NCI-H226 (cell line): ENCODE measurements around the gene LARGE1.

Source experiments
- DNase-seq: peaks from one replicate; pipeline ENCODE4 v3.0.0-alpha.2; 2015

LARGE1 gene

DNA sequence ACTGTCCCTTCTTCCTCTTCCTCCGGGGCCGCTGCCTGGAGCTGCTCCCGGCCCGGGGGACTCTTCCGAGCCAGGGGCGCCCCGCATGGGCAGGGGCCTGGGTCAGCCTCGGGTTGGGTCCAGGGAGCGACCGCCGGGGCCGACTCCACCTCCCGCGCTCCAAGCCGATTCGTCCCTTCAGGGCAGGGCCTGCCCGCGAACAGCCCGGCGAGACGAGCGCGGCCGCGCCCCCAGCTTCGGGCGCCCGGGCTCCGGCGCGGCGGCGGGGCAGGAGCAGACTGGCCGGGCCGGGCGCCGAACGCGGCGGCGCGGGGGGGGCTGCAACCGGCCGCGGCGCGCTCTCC, at the start of gene LARGE1:
Gene LARGE1, minus strand, starts transcription at position 280 of the 344 bp plus-strand sequence.
- no peak for DNase-seq

DNA sequence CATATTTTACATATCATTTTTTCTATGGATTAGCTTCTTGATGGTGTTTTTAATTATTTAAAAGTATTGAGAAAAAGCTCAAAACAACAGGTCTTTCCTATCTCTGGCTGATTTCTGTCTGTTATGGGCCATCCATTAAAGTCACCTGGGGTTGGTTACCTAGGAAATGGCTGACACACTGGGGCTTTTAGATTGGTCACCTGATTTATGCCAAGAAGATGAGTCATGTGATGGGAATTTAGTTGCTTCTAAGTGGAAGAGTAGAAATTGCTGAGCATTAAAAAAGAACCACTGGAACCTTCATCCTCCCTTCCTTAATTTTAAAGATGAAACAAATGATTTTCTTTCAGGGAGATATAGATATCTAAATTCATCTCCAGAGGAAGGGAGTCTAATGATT, 48.8 kb upstream of the LARGE1 start:
- DNase-seq = peak; percentile 5

DNA sequence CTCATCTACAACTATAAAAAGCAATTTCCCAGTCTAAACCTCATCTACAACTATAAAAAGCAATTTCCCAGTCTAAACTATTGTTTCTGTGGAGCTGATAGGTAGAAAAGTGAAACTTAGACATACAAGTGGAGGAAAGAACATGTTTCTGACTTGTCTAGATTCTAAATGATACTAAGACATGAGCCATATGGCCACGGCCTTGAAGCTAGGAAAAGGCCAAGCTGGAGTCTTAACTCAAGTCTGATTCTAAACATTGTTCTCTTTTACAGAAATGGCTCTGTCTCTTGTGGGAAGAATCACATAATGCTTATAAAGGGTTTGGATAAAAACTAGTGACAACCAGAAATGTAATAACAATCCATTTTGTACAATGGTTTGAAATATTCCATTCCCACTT, 43.8 kb upstream of the LARGE1 start:
- no peak for DNase-seq

DNA sequence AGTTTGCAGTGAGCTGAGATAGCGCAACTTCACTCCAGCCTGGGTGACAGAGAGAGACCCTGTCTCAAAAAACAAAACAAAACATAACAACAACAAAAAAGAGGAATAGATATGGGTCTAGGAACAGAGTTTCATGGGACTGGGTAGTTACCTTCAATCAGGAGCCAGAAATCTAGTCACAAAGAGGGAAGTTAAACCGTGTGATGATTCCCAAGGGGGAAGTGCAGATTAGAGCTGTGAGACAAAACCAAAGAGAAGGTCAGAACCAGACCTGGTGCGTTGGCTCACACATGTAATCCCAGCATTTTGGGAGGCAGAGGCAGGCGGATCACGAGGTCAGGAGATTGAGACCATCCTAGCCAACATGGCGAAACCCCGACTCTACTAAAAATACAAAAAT, 42.1 kb upstream of the LARGE1 start:
- no peak for DNase-seq

DNA sequence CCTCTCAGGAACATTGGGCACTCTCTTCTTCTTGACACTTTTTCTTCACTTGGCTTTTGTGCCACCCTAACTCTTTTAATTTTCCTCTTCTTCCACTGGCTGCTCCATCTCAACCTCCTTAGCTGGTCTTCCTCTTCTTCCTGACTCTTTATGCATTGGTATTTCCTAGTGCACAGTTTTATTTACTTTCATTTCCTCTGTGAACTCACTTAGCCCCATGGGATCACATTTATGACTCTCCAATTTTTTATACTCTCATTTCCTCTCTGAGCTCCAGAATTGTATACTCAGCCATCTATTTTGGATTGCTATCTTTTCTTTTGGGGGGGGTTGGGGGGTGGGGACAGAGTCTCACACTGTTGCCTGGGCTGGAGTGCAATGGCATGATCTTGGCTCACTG, 38.5 kb upstream of the LARGE1 start:
- DNase-seq = no peak

DNA sequence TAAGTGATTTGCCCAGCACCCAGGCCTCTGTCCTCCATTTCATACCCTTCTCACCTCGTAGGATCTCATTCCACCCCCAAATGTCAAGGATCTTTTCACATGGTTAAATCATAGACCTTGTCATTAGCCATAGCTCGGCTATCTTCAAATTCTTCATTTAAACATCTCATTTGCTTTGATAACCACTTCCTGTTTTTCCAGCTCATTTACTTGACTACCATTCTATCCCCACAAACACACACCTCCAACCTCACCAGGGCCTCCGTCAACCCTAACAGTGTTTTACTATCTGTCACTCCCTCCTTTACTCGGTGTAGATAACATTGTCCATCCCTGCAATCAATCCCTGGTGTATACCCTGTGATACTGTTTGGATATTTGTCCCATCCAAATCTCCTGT, 36.8 kb upstream of the LARGE1 start:
- no peak for DNase-seq

DNA sequence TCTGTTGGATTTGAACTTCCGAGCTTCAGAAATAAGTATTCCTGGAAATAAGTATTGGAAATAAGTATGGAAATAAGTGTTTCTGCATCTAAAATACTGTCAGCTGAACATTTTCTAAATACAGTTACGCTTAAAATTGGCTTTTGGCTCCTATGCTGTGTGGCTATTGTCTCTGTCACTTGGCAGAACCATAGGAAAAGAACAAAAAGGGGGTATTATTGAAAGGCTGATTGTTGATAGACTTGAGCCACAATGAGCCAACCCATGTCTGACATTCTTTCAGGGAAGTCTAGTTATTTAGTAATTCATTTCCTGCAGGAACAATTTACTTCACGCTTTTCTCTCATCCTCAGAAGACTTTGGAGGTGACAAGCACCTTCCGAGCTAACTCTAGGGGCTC, 32.5 kb upstream of the LARGE1 start:
- DNase-seq = no peak

DNA sequence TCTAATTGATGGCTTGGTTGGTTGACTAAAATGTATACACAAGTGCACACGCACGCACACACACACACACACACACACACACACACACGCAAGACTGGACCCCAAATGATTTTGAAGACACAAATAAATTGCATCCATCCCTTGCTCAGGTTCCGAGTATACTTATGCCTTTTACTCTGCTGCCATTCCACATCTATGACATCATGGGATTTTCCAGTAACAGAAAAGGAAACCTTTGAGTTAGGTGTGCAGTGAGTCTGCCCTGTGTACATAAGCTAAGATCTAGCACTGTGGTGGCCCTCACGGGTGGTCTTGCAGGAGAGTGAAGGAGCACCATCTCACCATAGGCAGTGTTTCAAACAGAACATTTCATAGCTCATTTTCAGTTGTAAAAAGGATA, 20.5 kb upstream of the LARGE1 start:
- DNase-seq = no peak

DNA sequence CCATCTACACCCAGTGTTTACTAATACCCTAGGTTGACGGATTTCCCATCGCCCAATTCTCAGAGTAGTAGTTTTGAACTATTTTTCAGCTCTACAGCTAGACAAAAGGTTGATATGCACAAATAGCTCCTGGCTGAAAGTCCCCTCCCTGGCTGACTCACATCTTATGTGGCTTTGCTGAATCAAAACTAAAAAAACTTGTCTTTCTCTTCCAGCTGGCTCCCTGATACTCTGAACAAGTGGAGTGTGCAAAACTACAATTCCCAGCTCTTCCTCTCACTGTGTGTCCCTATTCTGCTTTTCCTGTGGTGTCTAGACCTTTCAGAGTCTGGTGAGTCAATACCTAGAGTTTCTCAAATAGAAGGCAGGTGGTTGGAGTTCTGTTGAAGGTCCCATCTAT, 12.7 kb upstream of the LARGE1 start:
- DNase-seq = no peak

DNA sequence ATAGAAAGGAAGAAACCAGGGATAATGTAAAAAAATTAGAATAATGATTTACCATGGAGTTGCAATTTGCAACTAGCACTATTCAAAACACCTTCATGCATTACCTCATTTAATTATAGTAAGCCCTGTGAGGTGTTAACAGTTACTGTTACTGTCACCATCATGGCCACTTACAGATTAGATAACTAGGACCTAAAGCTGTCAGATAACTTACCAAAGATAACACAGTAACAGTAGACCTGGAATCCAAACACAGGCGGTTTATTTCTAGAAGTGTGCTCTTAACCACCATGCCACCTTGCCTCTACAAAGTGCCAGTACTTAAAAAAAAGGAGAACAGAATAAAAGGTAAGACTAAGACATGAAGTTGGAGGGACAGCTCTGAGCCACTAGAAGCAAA, 11.1 kb upstream of the LARGE1 start:
- no peak for DNase-seq

DNA sequence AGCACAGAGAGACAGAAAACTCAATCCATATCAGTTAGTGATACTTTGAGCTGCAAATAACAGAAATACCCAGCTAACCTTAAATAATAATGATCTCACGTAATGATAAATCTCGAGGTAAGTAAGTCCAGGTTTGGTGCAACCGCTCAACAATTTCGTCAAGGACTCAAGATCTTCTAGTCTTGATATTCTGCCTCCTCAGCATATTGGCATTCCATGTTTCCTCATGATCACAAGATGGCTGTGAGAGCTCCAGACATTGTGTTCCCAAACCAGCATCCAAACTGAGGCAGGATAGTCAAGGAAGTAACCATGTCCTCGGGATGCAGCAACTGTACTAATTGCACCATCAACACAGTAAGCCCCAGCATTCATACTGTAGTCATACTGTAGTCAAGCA, 7.5 kb upstream of the LARGE1 start:
- no peak for DNase-seq

DNA sequence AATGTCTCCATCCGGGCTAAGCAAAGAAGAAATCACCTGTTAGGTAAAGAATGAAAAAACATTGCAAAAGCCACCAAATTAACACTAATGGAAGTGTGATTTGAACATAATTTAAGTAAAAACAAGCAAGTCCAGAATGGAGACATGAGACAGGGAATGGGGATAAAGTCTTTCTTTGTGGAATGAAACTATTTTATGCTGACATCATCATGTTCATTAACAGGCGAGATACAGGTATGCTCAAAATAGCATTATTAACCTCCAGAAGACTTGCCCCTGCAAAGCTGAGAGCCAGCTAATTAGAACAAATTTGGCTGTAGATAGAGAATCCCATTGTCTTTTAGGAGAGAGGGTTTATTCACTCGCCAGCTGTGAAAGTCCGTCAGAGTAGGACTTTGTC, 4.9 kb upstream of the LARGE1 start:
- no peak for DNase-seq

DNA sequence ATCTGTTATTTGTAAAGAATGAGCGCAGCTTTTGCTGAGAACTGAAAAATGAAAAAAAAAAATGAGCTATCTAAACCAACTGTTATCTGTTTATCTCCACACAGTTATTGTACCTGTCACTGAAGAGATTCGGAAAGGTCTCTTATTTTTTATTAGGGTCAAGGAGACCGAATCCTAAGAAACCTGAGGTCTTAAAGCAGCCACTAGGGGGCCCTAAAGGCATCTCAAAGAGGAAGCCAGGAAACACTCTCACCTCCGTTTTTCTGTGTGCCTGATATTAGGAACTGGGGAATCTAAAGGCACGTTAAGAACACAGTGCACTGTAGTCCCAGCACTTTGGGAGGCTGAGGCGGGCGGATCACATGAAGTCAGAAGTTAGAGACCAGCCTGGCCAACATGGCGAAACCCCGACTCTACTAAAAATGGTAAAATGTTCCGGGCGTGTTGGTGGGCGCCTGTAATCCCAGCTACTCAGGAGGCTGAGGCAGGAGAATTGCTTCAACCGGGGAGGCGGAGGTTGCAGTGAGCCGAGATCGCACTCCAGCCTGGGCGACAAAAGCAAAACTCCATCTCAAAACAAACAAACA, 3.5 kb upstream of the LARGE1 start:
- peak; percentile 36 for DNase-seq

DNA sequence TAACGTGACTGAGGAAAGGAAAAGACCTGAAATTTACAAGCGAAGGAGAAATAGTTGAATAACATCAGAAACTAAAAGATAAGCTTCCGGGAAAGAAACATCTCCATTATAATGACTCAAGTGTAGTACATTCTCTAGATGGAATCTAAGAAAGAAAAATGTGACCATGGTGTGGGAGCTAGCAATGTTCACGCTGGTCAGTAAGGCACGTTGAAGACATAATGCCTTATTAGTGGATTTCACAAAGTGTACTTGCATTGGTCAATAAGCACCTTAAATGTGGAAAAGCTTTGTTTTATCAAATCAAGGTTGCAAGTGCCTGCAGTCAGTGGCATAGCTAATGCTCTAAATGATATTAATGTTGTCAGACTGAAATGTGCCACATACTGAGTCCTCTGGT, 2.8 kb upstream of the LARGE1 start:
- no peak for DNase-seq

DNA sequence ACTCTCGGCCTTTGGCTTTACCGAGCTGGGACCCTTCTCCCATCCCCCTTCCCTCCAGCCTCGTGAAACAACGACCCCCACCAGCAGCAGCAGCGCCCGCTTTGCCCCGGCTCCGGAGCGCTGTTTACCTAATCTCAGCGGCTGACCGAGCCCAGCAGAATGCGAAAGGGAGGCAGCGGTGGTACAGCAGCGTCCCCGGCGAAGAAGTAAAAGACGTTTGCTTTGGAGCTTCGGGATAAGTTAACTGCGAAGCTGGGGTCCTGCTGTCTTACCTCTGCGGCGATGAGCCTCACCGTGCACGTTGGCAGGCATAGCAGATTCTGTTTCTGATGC, 2.0 kb upstream of the LARGE1 start:
- DNase-seq = no peak

DNA sequence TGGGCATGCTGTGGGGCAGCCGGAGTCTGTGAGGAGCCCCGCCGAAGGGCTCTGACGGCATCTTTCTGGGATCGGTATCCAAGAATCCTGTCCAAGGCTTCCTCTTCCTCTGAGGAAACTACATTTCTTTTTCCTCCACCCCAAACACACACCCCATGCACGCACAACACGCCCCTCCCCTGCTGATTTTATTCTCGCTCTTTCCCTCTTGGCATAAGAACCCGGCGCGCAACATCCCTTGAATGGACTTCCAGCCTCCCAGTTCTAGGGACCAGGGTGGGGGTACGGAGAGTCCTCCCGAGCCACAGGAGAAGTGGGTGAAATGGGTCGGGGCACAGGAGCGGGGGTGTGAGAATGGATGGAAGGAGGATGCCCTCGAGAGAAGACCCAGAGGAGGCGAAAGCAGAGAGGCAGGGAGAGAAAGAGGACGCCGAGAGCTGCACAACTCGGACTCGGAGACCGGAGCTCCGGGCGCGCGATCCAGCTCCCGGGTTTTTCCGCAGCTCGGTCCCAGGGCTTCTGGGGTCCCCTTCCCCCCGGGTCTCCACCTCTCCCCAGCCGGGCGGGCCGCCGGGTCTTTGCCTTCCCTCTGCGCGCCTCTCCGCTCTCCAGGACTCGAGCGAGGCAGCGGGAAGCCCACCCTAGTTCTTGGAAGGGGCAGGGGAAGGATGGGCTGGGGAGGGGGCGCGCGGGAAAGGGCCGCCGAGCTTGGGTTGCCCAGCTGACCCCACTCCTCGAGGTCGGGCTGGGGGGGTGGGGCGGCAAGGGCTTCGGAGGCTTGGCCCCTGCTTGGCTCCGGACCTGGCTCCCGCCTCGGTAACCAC, 1.5 kb upstream of the LARGE1 start:
- DNase-seq = no peak

DNA sequence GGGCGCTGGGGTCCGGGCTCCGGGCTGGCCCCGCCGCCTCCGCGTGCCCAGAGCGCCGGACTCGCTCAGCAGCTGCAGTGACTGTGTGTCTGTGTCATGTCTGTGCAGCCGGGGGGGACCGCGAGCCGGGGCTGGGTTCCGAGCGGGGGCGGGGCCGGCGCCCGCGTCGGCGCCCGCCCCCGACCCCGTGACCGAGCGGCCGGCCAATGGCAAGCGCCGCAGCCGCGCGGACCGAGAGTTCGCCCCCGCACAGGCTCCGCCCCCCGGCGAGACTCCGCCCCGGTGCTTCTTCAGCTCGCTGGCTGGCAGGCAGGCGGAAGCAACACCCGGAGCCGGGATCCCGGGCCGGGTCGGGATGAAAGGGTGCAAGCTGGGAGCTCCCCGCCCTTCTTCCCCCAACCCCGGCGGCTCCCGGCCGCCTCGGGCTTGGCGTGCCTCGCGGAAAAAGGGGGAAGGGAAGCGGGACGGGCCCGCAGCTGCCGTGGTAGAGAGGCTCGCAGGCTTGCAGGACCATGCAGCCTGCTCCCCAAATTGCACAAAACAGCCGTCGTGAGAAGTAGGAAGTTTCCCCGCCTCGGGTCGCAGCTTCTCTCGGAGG, 750 bp upstream of the LARGE1 start:
- peak; percentile 76 for DNase-seq

DNA sequence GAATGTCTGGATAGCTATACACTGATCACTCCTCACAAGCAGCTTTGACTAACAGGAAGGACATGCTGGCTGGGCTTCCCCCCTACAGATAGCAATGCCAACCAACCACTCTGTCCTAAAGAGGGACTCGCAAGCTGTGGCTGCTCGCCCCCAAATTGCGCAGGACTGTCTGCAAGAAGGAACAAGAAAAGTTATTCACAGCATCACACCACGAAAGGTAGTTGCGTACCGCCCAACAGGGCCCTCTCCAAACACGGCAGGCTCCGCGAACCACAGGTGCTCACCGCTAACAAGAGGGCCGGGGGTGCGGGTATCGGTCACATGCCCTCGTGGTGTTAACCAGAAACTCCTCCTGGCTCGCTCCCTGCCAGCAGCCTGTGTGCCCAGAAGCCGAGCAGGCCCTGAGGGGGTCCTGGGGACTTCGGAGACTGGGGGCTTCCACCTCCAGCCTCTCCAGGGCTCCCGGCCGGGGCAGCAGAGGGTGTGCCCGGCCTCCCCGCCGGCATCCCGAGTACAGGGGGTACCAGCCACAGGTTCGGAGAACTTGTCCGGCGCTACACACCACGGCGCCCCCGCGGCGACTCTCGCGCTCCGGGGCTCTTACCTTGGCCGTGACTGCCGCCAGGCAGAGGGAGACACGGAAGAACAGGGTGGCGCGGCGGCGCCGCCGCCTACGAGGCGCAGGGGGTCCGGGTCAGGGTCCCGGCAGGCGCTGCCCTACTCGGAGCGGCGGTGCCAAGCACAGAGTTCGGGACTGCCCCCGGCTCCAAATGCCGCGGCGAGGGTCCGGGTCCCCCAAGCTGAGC, 682 bp downstream of the LARGE1 start:
- DNase-seq = no peak

DNA sequence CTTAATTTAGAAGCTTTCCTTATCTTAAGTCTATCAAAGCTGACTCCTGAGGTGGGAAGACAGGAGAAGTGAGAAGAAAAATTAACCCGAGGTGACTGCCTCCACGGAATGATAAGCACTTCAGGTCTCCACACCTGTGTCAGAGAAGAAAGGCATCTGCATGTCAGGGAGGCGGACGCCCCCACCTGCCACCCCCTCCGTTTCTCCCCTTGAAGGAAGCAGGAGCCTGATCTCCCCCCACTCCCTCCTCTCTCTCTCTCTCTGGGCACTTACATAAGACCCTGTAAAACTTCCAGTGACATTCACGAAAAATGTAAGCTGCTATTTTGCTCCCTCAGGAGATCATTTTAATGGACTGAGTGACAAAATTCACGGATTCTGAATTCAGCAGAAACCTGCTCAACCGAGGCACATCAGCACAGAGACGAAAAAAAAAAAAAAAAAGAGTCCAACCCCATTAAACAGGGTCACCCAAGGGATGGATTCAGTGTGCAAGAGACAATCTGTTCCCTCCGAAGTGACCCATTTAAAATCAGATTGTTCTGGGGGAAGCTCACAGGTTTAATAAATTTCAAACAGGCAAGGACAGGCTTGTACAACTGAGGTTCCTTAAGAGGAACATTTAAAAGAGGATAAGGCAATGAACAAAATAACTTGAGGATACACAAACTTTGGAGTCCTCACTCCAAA, 1.5 kb downstream of the LARGE1 start:
- no peak for DNase-seq

DNA sequence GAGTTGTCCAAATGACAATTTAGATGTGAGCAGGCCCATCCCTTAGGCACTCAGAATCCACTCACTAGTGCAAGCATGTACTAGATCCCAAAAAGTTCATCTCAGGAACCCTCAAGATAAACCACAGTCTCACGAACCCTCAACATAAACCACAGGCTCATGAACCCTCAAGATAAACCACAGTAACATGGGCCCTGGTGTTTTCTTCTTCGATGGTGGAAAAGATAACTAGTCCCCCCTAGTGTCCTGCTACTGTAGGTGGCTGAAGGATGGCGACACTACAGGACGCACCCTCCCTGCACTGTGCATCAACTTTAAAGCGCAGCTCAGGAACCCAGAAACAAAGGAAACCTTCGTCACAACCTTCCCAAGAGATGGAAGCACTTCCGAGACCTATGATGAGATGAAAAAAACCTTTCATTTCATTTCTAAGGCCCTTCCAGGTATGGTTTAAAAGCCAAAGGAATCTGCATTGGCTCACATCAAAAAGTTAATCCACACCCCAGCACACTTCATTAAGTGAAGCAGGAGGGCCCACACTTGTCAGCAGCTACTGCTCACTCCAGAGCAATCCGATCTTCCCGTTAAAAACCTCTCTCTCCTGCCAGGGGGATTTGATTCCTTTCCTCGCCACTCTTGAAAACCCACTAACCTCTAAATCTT, 2.4 kb downstream of the LARGE1 start:
- DNase-seq = no peak

DNA sequence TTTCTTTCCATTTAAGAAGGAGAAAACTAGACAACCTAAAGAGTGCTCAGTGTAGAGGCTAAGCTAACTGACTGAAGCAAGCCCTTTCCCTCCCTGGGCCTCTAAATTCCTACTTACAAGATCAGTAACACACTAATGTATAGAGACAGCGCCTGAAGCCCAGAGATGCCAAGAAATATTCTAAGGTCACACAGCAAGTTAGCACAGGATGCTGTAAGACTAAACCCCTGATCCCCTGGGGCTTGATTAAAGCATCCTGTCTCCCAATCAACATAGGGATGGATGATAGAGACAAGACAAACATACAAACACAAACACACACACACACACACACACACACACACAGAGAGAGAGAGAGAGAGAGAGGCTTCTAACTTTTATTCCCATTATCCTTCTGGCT, 5.6 kb downstream of the LARGE1 start:
- no peak for DNase-seq

DNA sequence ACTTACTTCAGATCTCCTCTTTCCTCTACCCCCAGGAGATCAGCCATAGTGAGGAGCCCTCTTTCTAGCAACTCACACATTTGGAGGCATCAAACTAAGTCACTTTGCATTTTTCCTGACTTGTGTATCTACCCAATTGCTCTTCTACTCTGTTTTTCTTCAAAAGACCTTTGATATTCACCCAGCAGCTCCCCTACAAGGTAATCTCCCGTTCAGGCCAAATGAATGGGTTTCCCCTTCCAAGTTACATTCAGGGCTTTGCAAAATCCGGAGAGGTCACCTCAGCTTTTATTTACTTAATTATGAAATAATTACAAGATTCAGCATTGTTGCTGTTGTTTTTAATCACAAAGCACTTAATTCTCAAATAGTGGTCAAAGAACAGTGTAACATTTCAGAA, 6.1 kb downstream of the LARGE1 start:
- no peak for DNase-seq

DNA sequence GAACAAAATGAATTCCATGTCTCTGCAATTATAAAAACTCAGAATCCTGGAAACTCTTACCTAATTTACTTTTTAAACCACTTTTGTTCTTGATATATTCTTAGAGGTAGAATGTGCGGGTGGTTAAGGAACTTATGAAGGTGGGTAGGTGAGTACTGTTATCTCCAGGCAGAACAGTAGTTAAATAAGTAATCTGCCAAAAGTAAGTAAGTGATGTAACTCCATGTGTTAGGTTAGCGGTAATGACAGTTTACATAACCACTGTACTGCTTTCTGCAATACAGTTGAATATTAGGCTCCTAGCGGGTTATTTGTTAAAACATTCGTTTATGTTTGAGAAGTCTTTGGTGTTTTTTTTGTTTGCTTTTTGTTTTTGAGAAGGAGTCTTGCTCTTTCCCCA, 7.1 kb downstream of the LARGE1 start:
- DNase-seq = no peak
